NB4 (cell line): Measurements from ENCODE around the gene SUCNR1.

Experiments used
- POLR2A ChIP-seq: IDR thresholded peaks from 2 replicates; pipeline ENCODE4 v1.6.1; 2011; ENCODE audit warnings: mild to moderate bottlenecking; ENCODE audit not compliant: insufficient read length; ENCODE audit errors: extremely low read depth
- TF ChIP-seq, protein P1 (sequence below): IDR thresholded peaks from 2 replicates; pipeline ENCODE4 v1.6.1; 2011; ENCODE audit warnings: low read depth, low read length
- TF ChIP-seq, protein P2 (sequence below): IDR thresholded peaks from one replicate; pipeline ENCODE4 v1.5.1; 2012; ENCODE audit warnings: low read depth, low read length

DNA sequence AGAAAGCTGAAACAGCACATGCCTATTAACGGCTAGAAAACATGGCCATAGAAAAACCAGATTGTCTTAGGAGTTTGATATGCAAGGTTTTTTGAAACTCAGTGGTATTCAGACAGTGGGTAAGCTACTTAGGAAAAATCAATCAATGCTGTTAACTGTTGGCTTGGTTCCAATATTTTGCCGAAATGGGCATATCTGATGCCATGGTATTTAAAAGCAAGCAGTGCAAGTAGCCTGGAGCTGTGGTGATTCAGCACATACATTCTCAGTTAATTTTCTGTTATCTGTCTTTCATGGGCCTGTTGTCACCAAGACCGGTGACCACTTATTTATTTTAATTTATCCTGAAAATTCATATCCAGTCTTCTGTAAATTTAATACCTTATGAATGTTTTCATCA lies 17.3 kb upstream of the SUCNR1 start:
- TF ChIP-seq, protein P1, sequence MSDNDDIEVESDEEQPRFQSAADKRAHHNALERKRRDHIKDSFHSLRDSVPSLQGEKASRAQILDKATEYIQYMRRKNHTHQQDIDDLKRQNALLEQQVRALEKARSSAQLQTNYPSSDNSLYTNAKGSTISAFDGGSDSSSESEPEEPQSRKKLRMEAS, result no peak
- TF ChIP-seq, protein P2, sequence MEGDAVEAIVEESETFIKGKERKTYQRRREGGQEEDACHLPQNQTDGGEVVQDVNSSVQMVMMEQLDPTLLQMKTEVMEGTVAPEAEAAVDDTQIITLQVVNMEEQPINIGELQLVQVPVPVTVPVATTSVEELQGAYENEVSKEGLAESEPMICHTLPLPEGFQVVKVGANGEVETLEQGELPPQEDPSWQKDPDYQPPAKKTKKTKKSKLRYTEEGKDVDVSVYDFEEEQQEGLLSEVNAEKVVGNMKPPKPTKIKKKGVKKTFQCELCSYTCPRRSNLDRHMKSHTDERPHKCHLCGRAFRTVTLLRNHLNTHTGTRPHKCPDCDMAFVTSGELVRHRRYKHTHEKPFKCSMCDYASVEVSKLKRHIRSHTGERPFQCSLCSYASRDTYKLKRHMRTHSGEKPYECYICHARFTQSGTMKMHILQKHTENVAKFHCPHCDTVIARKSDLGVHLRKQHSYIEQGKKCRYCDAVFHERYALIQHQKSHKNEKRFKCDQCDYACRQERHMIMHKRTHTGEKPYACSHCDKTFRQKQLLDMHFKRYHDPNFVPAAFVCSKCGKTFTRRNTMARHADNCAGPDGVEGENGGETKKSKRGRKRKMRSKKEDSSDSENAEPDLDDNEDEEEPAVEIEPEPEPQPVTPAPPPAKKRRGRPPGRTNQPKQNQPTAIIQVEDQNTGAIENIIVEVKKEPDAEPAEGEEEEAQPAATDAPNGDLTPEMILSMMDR, result no peak
- TF ChIP-seq POLR2A, result no peak
